K562 (cell line): Measurements from ENCODE around the gene PDF. TPM values are rescaled to one million over a fixed set of nuclear protein-coding genes. Genes with fewer than 3 reads are reported as not detected.

ENCODE experiments used
- CBFA2T3 ChIP-seq: fragments of 450-650 bp; IDR thresholded peaks from 2 replicates; pipeline ENCODE4 v1.6.1; 2017
- HMGN3 ChIP-seq: IDR thresholded peaks from 2 replicates; pipeline ENCODE4 v1.6.1; 2011; ENCODE audit warnings: borderline replicate concordance, low read depth, mild to moderate bottlenecking, mixed read lengths, low read length; ENCODE audit not compliant: insufficient read length; ENCODE audit errors: extremely low read depth
- POLR2G ChIP-seq: fragments of 200-400 bp; formaldehyde crosslinking; IDR thresholded peaks from 2 replicates; pipeline ENCODE4 v1.6.1; 2017; ENCODE audit warnings: low read depth, mild to moderate bottlenecking, antibody characterized with exemption, low read length, moderate library complexity
- RBFOX2 ChIP-seq: fragments of 200-400 bp; formaldehyde crosslinking; IDR thresholded peaks from 2 replicates; pipeline ENCODE4 v1.6.1; 2017; ENCODE audit warnings: low read depth, mild to moderate bottlenecking, low read length, moderate library complexity
- RBM25 ChIP-seq: fragments of 200-400 bp; formaldehyde crosslinking; IDR thresholded peaks from 2 replicates; pipeline ENCODE4 v1.6.1; 2018; ENCODE audit warnings: low read length, low read depth, moderate library complexity; ENCODE audit not compliant: severe bottlenecking
- RHOXF2B ChIP-seq: fragments of 250-450 bp; sonication (Bioruptor Pico); conservative IDR thresholded peaks from 2 replicates; pipeline ENCODE4 v1.5.1; 2021
- SMARCA5 ChIP-seq: fragments of 450-650 bp; IDR thresholded peaks from 2 replicates; pipeline ENCODE4 v1.6.1; 2016
- SPI1 ChIP-seq: IDR thresholded peaks from 2 replicates; pipeline ENCODE4 v1.6.1; 2011; ENCODE audit warnings: low read depth, low read length, control low read depth, borderline replicate concordance
- YBX1 ChIP-seq: fragments of 450-650 bp; IDR thresholded peaks from 2 replicates; pipeline ENCODE4 v1.7.1; 2016; ENCODE audit warnings: mild to moderate bottlenecking
- ZNF24 ChIP-seq: fragments of 450-650 bp; IDR thresholded peaks from 2 replicates; pipeline ENCODE4 v1.6.1; 2016
- polyA plus RNA-seq, 8 experiments: library from polyadenylated mRNA; depleted of rRNA in 4 of 8; stranded (reverse) in 5 of 8; unstranded in 3 of 8; fragments of >200 nt; fragmentation: Nextera tagmentation in 2 of 8; fragmentation: Illumina TruSeq in 1 of 8; extraction: Ambion mirVana in 2 of 8; extraction: Trizol in 1 of 8; gene quantifications; 2 replicates each; pipeline versions ENCODE4 v1.2.1 to v1.2.3, GENCODE V29; 2011 to 2014; ENCODE audit warnings: inconsistent platforms in 1 of 8, missing spikeins in 1 of 8
- total RNA-seq, 7 experiments: library from RNA; depleted of rRNA in 6 of 7; stranded (reverse); fragments of >200 nt in 6 of 7; fragmentation: Illumina TruSeq in 2 of 7; extraction: Trizol in 2 of 7; gene quantifications; 2 replicates each; pipeline versions ENCODE4 v1.2.1 to v1.2.3, GENCODE V29; 2011 to 2021; ENCODE audit warnings: low replicate concordance in 1 of 7
- TF ChIP-seq, protein P1 (sequence below): sonication (generic); formaldehyde crosslinking; IDR thresholded peaks from 2 replicates; pipeline ENCODE4 v1.8.0; 2022; ENCODE audit warnings: mild to moderate bottlenecking, missing genetic modification reagents
- TF ChIP-seq, protein P2 (sequence below): sonication (generic); formaldehyde crosslinking; IDR thresholded peaks from 2 replicates; pipeline ENCODE4 v1.8.0; 2023; ENCODE audit warnings: mild to moderate bottlenecking, missing genetic modification reagents
- TF ChIP-seq, protein P3 (sequence below): fragments of 250-450 bp; sonication (Bioruptor Pico); IDR thresholded peaks from 2 replicates; pipeline ENCODE4 v1.5.0; 2021
- TF ChIP-seq, protein P4 (sequence below): fragments of 450-650 bp; IDR thresholded peaks from 2 replicates; pipeline ENCODE4 v1.6.1; 2014; ENCODE audit warnings: low read depth, mild to moderate bottlenecking, moderate library complexity, borderline replicate concordance
- TF ChIP-seq, protein P5 (sequence below): sonication (generic); formaldehyde crosslinking; IDR thresholded peaks from 2 replicates; pipeline ENCODE4 v1.8.1; 2023; ENCODE audit warnings: mild to moderate bottlenecking, missing genetic modification reagents

The PDF gene
- total and polyA plus RNA-seq, 9 of the 15 experiments (the other 6 are each of a cell fraction or from before 2014, with no cell fraction given), result 0.15 to 72.4 (median 5.6) TPM

DNA sequence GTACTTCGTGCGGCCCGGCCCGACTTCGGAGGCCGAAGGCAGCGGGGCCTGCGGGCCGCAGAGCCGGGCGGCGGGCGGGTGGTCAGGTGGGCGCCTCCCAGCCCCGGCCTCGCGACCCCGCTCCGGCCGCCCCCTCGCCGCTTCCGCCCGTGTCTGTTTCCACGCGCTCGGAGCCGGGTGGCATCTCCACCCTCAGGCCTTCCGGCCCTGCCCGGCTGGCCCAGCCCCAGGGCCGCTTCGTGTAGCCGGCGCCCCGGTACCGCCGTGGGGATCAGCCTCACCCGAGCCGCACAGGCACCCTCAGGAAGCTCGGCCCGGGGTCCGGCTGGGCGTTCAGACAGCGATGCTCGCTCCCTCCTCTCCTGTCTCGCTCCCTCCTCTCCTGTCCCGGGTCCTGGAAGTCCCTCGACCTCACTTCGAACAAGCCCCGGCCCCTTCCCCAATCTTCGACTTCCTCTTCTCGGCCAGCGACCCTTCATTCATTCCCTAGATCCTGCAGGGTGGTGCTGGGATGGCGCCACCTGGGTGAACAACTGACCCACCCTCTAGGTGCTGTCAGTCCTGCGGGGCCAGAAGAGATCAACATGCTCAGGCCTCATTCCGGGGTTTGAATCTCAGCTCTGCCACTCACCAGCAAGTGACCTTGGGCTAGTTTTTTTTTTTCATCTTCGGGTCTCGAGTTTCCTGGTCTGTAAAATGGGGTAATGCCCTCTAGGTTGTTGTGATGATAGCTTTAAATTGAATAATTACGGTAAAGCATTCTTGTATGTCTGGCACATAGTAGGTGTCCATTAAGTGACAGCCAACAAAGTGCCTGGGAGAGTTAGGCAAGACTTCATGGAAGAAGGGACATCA is 18.6 kb downstream of the PDF start (continued):
- TF ChIP-seq, protein P1, sequence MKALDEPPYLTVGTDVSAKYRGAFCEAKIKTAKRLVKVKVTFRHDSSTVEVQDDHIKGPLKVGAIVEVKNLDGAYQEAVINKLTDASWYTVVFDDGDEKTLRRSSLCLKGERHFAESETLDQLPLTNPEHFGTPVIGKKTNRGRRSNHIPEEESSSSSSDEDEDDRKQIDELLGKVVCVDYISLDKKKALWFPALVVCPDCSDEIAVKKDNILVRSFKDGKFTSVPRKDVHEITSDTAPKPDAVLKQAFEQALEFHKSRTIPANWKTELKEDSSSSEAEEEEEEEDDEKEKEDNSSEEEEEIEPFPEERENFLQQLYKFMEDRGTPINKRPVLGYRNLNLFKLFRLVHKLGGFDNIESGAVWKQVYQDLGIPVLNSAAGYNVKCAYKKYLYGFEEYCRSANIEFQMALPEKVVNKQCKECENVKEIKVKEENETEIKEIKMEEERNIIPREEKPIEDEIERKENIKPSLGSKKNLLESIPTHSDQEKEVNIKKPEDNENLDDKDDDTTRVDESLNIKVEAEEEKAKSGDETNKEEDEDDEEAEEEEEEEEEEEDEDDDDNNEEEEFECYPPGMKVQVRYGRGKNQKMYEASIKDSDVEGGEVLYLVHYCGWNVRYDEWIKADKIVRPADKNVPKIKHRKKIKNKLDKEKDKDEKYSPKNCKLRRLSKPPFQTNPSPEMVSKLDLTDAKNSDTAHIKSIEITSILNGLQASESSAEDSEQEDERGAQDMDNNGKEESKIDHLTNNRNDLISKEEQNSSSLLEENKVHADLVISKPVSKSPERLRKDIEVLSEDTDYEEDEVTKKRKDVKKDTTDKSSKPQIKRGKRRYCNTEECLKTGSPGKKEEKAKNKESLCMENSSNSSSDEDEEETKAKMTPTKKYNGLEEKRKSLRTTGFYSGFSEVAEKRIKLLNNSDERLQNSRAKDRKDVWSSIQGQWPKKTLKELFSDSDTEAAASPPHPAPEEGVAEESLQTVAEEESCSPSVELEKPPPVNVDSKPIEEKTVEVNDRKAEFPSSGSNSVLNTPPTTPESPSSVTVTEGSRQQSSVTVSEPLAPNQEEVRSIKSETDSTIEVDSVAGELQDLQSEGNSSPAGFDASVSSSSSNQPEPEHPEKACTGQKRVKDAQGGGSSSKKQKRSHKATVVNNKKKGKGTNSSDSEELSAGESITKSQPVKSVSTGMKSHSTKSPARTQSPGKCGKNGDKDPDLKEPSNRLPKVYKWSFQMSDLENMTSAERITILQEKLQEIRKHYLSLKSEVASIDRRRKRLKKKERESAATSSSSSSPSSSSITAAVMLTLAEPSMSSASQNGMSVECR (CRISPR knock-in tag), result peak; percentile 76
- TF ChIP-seq RHOXF2B (CRISPR knock-in tag) (no peak), HMGN3 (peak; percentile 39), CBFA2T3 (no peak), POLR2G (peak; percentile 76), YBX1 (no peak), SPI1 (peak; percentile 59; the same call in 1 of the 2 replicates), RBFOX2 (peak; percentile 63), SMARCA5 (0 out of 2 replicates have a peak, but pooled peaks have one; percentile 29), RBM25 (peak; percentile 66), ZNF24 (peak; percentile 82)
- TF ChIP-seq, protein P2, sequence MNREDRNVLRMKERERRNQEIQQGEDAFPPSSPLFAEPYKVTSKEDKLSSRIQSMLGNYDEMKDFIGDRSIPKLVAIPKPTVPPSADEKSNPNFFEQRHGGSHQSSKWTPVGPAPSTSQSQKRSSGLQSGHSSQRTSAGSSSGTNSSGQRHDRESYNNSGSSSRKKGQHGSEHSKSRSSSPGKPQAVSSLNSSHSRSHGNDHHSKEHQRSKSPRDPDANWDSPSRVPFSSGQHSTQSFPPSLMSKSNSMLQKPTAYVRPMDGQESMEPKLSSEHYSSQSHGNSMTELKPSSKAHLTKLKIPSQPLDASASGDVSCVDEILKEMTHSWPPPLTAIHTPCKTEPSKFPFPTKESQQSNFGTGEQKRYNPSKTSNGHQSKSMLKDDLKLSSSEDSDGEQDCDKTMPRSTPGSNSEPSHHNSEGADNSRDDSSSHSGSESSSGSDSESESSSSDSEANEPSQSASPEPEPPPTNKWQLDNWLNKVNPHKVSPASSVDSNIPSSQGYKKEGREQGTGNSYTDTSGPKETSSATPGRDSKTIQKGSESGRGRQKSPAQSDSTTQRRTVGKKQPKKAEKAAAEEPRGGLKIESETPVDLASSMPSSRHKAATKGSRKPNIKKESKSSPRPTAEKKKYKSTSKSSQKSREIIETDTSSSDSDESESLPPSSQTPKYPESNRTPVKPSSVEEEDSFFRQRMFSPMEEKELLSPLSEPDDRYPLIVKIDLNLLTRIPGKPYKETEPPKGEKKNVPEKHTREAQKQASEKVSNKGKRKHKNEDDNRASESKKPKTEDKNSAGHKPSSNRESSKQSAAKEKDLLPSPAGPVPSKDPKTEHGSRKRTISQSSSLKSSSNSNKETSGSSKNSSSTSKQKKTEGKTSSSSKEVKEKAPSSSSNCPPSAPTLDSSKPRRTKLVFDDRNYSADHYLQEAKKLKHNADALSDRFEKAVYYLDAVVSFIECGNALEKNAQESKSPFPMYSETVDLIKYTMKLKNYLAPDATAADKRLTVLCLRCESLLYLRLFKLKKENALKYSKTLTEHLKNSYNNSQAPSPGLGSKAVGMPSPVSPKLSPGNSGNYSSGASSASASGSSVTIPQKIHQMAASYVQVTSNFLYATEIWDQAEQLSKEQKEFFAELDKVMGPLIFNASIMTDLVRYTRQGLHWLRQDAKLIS (CRISPR knock-in tag), result peak; percentile 77; the same call in 1 of the 2 replicates
- TF ChIP-seq, protein P3, sequence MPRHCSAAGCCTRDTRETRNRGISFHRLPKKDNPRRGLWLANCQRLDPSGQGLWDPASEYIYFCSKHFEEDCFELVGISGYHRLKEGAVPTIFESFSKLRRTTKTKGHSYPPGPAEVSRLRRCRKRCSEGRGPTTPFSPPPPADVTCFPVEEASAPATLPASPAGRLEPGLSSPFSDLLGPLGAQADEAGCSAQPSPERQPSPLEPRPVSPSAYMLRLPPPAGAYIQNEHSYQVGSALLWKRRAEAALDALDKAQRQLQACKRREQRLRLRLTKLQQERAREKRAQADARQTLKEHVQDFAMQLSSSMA (CRISPR knock-in tag), result peak; percentile 72; the same call in 1 of the 2 replicates
- TF ChIP-seq, protein P4, sequence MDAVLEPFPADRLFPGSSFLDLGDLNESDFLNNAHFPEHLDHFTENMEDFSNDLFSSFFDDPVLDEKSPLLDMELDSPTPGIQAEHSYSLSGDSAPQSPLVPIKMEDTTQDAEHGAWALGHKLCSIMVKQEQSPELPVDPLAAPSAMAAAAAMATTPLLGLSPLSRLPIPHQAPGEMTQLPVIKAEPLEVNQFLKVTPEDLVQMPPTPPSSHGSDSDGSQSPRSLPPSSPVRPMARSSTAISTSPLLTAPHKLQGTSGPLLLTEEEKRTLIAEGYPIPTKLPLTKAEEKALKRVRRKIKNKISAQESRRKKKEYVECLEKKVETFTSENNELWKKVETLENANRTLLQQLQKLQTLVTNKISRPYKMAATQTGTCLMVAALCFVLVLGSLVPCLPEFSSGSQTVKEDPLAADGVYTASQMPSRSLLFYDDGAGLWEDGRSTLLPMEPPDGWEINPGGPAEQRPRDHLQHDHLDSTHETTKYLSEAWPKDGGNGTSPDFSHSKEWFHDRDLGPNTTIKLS, result 0 out of 2 replicates have a peak, but pooled peaks have one; percentile 41
- TF ChIP-seq, protein P5, sequence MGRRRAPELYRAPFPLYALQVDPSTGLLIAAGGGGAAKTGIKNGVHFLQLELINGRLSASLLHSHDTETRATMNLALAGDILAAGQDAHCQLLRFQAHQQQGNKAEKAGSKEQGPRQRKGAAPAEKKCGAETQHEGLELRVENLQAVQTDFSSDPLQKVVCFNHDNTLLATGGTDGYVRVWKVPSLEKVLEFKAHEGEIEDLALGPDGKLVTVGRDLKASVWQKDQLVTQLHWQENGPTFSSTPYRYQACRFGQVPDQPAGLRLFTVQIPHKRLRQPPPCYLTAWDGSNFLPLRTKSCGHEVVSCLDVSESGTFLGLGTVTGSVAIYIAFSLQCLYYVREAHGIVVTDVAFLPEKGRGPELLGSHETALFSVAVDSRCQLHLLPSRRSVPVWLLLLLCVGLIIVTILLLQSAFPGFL (CRISPR knock-in tag), result peak; percentile 14; the same call in 1 of the 2 replicates
